ENCODE measurements around the gene USP12.

- TF ChIP-seq CTCF (IDR thresholded peaks at IDR 0.05) (no peak), POLR2A (IDR thresholded peaks at IDR 0.05) (no peak)
Observed at GRCh38 chr13:27182054-27182453, 10.4 kb upstream of the USP12 start.

Measured in esophagus squamous epithelium (tissue), 4 donors.